Left hindlimb (tissue), 1 donor: Measurements from ENCODE around the gene STK24.

Experiments used
- DNase-seq: peaks from one replicate; pipeline ENCODE4 v3.0.0-alpha.2; 2018

Gene STK24

GRCh38 chr13:98549728-98550317 lies 27.1 kb downstream of the STK24 start:
- no peak for DNase-seq

- no peak for DNase-seq
Measured at GRCh38 chr13:98549006-98549727, 27.7 kb downstream of the STK24 start.

- DNase-seq = no peak
Measured at GRCh38 chr13:98548230-98548629, 28.7 kb downstream of the STK24 start.

GRCh38 chr13:98547455-98547854 lies 29.5 kb downstream of the STK24 start:
- DNase-seq = no peak

GRCh38 chr13:98546402-98546801 lies 30.5 kb downstream of the STK24 start:
- no peak for DNase-seq

- DNase-seq = no peak
Measured at GRCh38 chr13:98544104-98544710, 32.7 kb downstream of the STK24 start.

GRCh38 chr13:98543378-98544103 lies 33.4 kb downstream of the STK24 start:
- DNase-seq = no peak

- no peak for DNase-seq
Measured at GRCh38 chr13:98542568-98543377, 34.1 kb downstream of the STK24 start.

GRCh38 chr13:98541701-98542203 lies 35.2 kb downstream of the STK24 start:
- no peak for DNase-seq

GRCh38 chr13:98541191-98541590 lies 35.7 kb downstream of the STK24 start:
- DNase-seq = no peak

GRCh38 chr13:98540476-98540875 lies 36.4 kb downstream of the STK24 start:
- DNase-seq = no peak

GRCh38 chr13:98539666-98540065 lies 37.2 kb downstream of the STK24 start:
- no peak for DNase-seq

- no peak for DNase-seq
Measured at GRCh38 chr13:98538876-98539275, 38.0 kb downstream of the STK24 start.

- DNase-seq = no peak
Measured at GRCh38 chr13:98537740-98538139, 39.2 kb downstream of the STK24 start.

- DNase-seq = no peak
Measured at GRCh38 chr13:98537306-98537705, 39.6 kb downstream of the STK24 start.

- no peak for DNase-seq
Measured at GRCh38 chr13:98536729-98537128, 40.2 kb downstream of the STK24 start.

- DNase-seq = no peak
Measured at GRCh38 chr13:98535501-98536354, 41.2 kb downstream of the STK24 start.

GRCh38 chr13:98534821-98535220 lies 42.1 kb downstream of the STK24 start:
- DNase-seq = no peak

- DNase-seq = no peak
Measured at GRCh38 chr13:98533912-98534311, 43.0 kb downstream of the STK24 start.

- no peak for DNase-seq
Measured at GRCh38 chr13:98532254-98532653, 44.7 kb downstream of the STK24 start.

- DNase-seq = no peak
Measured at GRCh38 chr13:98530217-98530616, 46.7 kb downstream of the STK24 start.

- no peak for DNase-seq
Measured at GRCh38 chr13:98529171-98529570, 47.7 kb downstream of the STK24 start.
